GM18867 (cell line): ENCODE measurements around the gene KRTAP5-8.
"Not testable (repeated sequence)": the region's sequence is repeated elsewhere in the genome, so short reads cannot be mapped to it uniquely, and the experiment has no call there.

Source experiments
- ATAC-seq: cut with Tn5 transposase; IDR thresholded peaks from one replicate; pipeline ENCODE4 v1.9.1; 2021; ENCODE audit warnings: mild to moderate bottlenecking, moderate library complexity; ENCODE audit not compliant: unreplicated experiment

KRTAP5-8 gene

GRCh38 chr11:71505781-71506180 is 32.0 kb upstream of the KRTAP5-8 start:
- ATAC-seq = no peak

GRCh38 chr11:71507102-71507501 is 30.7 kb upstream of the KRTAP5-8 start:
- ATAC-seq = no peak

GRCh38 chr11:71518506-71519471 is 19.0 kb upstream of the KRTAP5-8 start:
- ATAC-seq = no peak

GRCh38 chr11:71519546-71519945 is 18.3 kb upstream of the KRTAP5-8 start:
- no peak for ATAC-seq

- no peak for ATAC-seq
Observed at GRCh38 chr11:71525188-71525937, 12.5 kb upstream of the KRTAP5-8 start.

- no peak for ATAC-seq
Observed at GRCh38 chr11:71525938-71526495, 11.8 kb upstream of the KRTAP5-8 start.

GRCh38 chr11:71526796-71527575 is 10.8 kb upstream of the KRTAP5-8 start, which contains the start of gene KRTAP5-7:
TSS of gene KRTAP5-7 (plus strand) at chr11:71527267. CDS start at chr11:71527301, 34 bp downstream.
- not testable (repeated sequence) for ATAC-seq

GRCh38 chr11:71527576-71528210 is 10.1 kb upstream of the KRTAP5-8 start:
- no peak for ATAC-seq

GRCh38 chr11:71530602-71531001 is 7.2 kb upstream of the KRTAP5-8 start:
- ATAC-seq = no peak

GRCh38 chr11:71532036-71532610 is 5.7 kb upstream of the KRTAP5-8 start:
- ATAC-seq = no peak

- ATAC-seq = not testable (repeated sequence)
Observed at GRCh38 chr11:71534711-71535608, 2.9 kb upstream of the KRTAP5-8 start.

GRCh38 chr11:71535825-71536224 is 2.0 kb upstream of the KRTAP5-8 start:
- no peak for ATAC-seq

- ATAC-seq = no peak
Observed at GRCh38 chr11:71537537-71537936, 288 bp upstream of the KRTAP5-8 start.

- no peak for ATAC-seq
Observed at GRCh38 chr11:71538666-71538990, 803 bp downstream of the KRTAP5-8 start.

- no peak for ATAC-seq
Observed at GRCh38 chr11:71539017-71539416, 1.2 kb downstream of the KRTAP5-8 start.

- ATAC-seq = peak; percentile 47
Observed at GRCh38 chr11:71539971-71540370, 2.1 kb downstream of the KRTAP5-8 start.

- peak; percentile 57 for ATAC-seq
Observed at GRCh38 chr11:71540521-71541304, 2.9 kb downstream of the KRTAP5-8 start.

GRCh38 chr11:71542382-71542781 is 4.6 kb downstream of the KRTAP5-8 start:
- ATAC-seq = no peak
